WTC11 (cell line): ENCODE results near the gene TLK1. TPM values are rescaled to one million over a fixed set of nuclear protein-coding genes. Genes with fewer than 3 reads are reported as not detected.

Source experiments
- ATAC-seq: fragments of 200-7000 bp; cut with Tn5 transposase; 2 replicates; pipeline ENCODE4 v1.10.0; 2021; ENCODE audit warnings: mild to moderate bottlenecking, moderate library complexity
- CTCF ChIA-PET: fragments of 300-600 bp; sonication (Branson Sonifier 250); formaldehyde crosslinking; loops from one replicate; lab custom pipeline; 2021; ENCODE audit warnings: antibody characterized with exemption; lab: Charles Lee
- POLR2A ChIA-PET: fragments of 350-600 bp; sonication (Branson Sonifier 250); formaldehyde crosslinking; loops from one replicate; lab custom pipeline; 2021; ENCODE audit warnings: antibody characterized with exemption; lab: Charles Lee
- DNase-seq: peaks from one replicate; pipeline ENCODE4 v3.0.0; 2021; ENCODE audit warnings: low spot score
- H3K27ac Mint-ChIP-seq: 2 replicates; pipeline ENCODE4 v1.8.0; 2021; ENCODE audit warnings: mixed read lengths
- H3K27me3 Mint-ChIP-seq: 2 replicates; pipeline ENCODE4 v1.8.0; 2021; ENCODE audit warnings: low read depth, mild to moderate bottlenecking, moderate library complexity, mixed read lengths
- H3K36me3 Mint-ChIP-seq: 2 replicates; pipeline ENCODE4 v1.8.0; 2021; ENCODE audit warnings: mixed read lengths
- H3K4me1 Mint-ChIP-seq: 2 replicates; pipeline ENCODE4 v1.8.0; 2022; ENCODE audit warnings: mixed read lengths
- H3K4me3 Mint-ChIP-seq: 2 replicates; pipeline ENCODE4 v1.8.0; 2021; ENCODE audit warnings: mild to moderate bottlenecking, moderate library complexity, mixed read lengths
- H3K9me3 Mint-ChIP-seq: 2 replicates; pipeline ENCODE4 v1.8.0; 2021; ENCODE audit warnings: mixed read lengths
- CBFB ChIP-seq: sonication (generic); formaldehyde crosslinking; IDR thresholded peaks from 2 replicates; pipeline ENCODE4 v1.8.1; 2022; ENCODE audit warnings: mild to moderate bottlenecking, low read depth, missing genetic modification reagents
- CREB1 ChIP-seq: sonication (generic); formaldehyde crosslinking; IDR thresholded peaks from 2 replicates; pipeline ENCODE4 v1.8.0; 2023; ENCODE audit warnings: mild to moderate bottlenecking, missing genetic modification reagents
- EMX1 ChIP-seq: fragments of 250-450 bp; sonication (Bioruptor Pico); IDR thresholded peaks from 2 replicates; pipeline ENCODE4 v1.8.0; 2021; ENCODE audit warnings: mild to moderate bottlenecking
- MXD4 ChIP-seq: fragments of 250-450 bp; sonication (Bioruptor Pico); IDR thresholded peaks from 2 replicates; pipeline ENCODE4 v1.8.0; 2021; ENCODE audit warnings: mild to moderate bottlenecking, moderate library complexity, borderline replicate concordance
- MYBL2 ChIP-seq: sonication (generic); formaldehyde crosslinking; IDR thresholded peaks from 2 replicates; pipeline ENCODE4 v1.8.1; 2023; ENCODE audit warnings: mild to moderate bottlenecking, moderate library complexity, missing genetic modification reagents
- NFYB ChIP-seq: sonication (generic); formaldehyde crosslinking; conservative IDR thresholded peaks from 2 replicates; pipeline ENCODE4 v1.8.0; 2022; ENCODE audit warnings: low read depth, missing genetic modification reagents
- NR1H2 ChIP-seq: sonication (generic); formaldehyde crosslinking; IDR thresholded peaks from 2 replicates; pipeline ENCODE4 v1.9.0; 2021; ENCODE audit warnings: mild to moderate bottlenecking, moderate library complexity, missing genetic modification reagents
- NR3C1 ChIP-seq: sonication (generic); formaldehyde crosslinking; conservative IDR thresholded peaks from 2 replicates; pipeline ENCODE4 v1.8.1; 2023; ENCODE audit warnings: low read depth, mild to moderate bottlenecking, missing genetic modification reagents
- PRRX2 ChIP-seq: fragments of 250-450 bp; sonication (Bioruptor Pico); IDR thresholded peaks from 2 replicates; pipeline ENCODE4 v1.8.0; 2021; ENCODE audit warnings: mild to moderate bottlenecking
- RELA ChIP-seq: sonication (generic); formaldehyde crosslinking; IDR thresholded peaks from 2 replicates; pipeline ENCODE4 v1.8.1; 2022; ENCODE audit warnings: missing genetic modification reagents, mild to moderate bottlenecking, borderline replicate concordance
- ZNF121 ChIP-seq: sonication (generic); formaldehyde crosslinking; IDR thresholded peaks from 2 replicates; pipeline ENCODE4 v1.8.0; 2023; ENCODE audit warnings: missing genetic modification reagents
- ZNF416 ChIP-seq: fragments of 250-450 bp; sonication (Bioruptor Pico); IDR thresholded peaks from 2 replicates; pipeline ENCODE4 v1.9.0; 2021; ENCODE audit warnings: mild to moderate bottlenecking, inconsistent platforms
- ZNF671 ChIP-seq: fragments of 250-450 bp; sonication (Bioruptor Pico); IDR thresholded peaks from 2 replicates; pipeline ENCODE4 v1.8.0; 2021; ENCODE audit warnings: mild to moderate bottlenecking
- total RNA-seq: library from RNA; stranded (reverse); gene quantifications from 3 replicates; pipeline ENCODE4 v1.2.3, GENCODE V29; 2021
- TF ChIP-seq, protein P1 (sequence below): sonication (generic); formaldehyde crosslinking; IDR thresholded peaks from 2 replicates; pipeline ENCODE4 v1.8.0; 2023; ENCODE audit warnings: mild to moderate bottlenecking, missing genetic modification reagents
- TF ChIP-seq, protein P2 (sequence below): fragments of 250-450 bp; sonication (Bioruptor Pico); IDR thresholded peaks from 2 replicates; pipeline ENCODE4 v2.1.2; 2022; ENCODE audit warnings: mild to moderate bottlenecking, moderate library complexity
- TF ChIP-seq, protein P3 (sequence below): sonication (generic); formaldehyde crosslinking; IDR thresholded peaks from 2 replicates; pipeline ENCODE4 v1.8.1; 2023; ENCODE audit warnings: mild to moderate bottlenecking, moderate library complexity, missing genetic modification reagents
- TF ChIP-seq, protein P4 (sequence below): sonication (generic); formaldehyde crosslinking; IDR thresholded peaks from 2 replicates; pipeline ENCODE4 v1.8.1; 2023; ENCODE audit warnings: mild to moderate bottlenecking, missing genetic modification reagents, moderate library complexity
- TF ChIP-seq, protein P5 (sequence below): sonication (generic); formaldehyde crosslinking; IDR thresholded peaks from 2 replicates; pipeline ENCODE4 v1.8.1; 2023; ENCODE audit warnings: mild to moderate bottlenecking, missing genetic modification reagents
- TF ChIP-seq, protein P6 (sequence below): sonication (generic); formaldehyde crosslinking; conservative IDR thresholded peaks from 2 replicates; pipeline ENCODE4 v1.8.1; 2023; ENCODE audit warnings: mild to moderate bottlenecking, low read depth, missing genetic modification reagents, moderate library complexity

Gene TLK1
- total RNA-seq, 1 experiment from 2014 or later: 91.1 TPM

DNA sequence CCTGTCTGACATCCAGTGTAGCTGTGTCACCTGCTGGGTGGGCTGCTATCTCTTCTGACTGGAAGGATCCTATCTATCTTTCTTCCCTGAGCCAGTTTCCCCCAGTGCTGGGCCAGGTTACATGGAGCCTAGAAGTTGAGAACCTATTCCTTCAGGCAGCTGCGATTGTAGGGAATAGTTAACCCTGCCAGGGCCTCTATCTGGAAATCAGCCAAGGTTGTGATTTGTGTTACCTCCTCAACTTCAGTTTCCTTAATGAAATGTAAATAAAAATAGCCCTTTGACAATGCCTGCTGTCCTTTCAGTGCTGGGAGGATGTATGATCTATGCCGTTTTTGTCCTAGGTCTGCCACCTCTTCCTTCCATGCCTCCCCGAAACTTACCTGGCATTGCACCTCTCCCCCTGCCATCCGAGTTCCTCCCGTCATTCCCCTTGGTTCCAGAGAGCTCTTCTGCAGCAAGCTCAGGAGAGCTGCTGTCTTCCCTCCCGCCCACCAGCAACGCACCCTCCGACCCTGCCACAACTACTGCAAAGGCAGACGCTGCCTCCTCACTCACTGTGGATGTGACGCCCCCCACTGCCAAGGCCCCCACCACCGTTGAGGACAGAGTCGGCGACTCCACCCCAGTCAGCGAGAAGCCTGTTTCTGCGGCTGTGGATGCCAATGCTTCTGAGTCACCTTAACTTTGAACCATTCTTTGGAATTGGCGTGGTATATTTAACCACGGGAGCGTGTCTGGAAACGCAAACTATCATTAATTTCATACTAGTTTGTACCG, 195.1 kb downstream of the TLK1 start (continued):
- TF ChIP-seq, protein P1, sequence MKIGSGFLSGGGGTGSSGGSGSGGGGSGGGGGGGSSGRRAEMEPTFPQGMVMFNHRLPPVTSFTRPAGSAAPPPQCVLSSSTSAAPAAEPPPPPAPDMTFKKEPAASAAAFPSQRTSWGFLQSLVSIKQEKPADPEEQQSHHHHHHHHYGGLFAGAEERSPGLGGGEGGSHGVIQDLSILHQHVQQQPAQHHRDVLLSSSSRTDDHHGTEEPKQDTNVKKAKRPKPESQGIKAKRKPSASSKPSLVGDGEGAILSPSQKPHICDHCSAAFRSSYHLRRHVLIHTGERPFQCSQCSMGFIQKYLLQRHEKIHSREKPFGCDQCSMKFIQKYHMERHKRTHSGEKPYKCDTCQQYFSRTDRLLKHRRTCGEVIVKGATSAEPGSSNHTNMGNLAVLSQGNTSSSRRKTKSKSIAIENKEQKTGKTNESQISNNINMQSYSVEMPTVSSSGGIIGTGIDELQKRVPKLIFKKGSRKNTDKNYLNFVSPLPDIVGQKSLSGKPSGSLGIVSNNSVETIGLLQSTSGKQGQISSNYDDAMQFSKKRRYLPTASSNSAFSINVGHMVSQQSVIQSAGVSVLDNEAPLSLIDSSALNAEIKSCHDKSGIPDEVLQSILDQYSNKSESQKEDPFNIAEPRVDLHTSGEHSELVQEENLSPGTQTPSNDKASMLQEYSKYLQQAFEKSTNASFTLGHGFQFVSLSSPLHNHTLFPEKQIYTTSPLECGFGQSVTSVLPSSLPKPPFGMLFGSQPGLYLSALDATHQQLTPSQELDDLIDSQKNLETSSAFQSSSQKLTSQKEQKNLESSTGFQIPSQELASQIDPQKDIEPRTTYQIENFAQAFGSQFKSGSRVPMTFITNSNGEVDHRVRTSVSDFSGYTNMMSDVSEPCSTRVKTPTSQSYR (CRISPR knock-in tag): no peak
- TF ChIP-seq CBFB (CRISPR knock-in tag) (no peak), ZNF121 (no peak)
- TF ChIP-seq, protein P2, sequence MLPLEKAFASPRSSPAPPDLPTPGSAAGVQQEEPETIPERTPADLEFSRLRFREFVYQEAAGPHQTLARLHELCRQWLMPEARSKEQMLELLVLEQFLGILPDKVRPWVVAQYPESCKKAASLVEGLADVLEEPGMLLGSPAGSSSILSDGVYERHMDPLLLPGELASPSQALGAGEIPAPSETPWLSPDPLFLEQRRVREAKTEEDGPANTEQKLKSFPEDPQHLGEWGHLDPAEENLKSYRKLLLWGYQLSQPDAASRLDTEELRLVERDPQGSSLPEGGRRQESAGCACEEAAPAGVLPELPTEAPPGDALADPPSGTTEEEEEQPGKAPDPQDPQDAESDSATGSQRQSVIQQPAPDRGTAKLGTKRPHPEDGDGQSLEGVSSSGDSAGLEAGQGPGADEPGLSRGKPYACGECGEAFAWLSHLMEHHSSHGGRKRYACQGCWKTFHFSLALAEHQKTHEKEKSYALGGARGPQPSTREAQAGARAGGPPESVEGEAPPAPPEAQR (CRISPR knock-in tag): no peak

DNA sequence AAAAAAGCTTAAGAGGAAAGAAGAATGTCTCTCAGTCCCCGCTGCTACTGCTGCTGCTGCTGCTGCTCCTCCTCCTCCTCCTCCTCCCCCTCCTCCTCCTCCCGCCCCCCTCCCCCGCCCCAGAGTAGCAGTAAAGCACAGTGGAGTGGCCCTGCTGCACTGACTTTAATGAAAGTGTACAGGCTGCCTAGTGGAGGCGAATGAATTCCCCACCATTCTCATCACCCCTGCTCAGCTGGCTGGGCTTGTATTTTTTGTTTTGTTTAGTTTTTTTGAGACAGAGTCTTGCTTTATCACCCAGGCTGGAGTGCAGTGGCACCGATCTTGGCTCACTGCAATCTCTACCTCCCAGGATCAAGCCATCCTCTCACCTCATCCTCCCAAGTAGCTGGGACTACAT, 197.3 kb downstream of the TLK1 start:
- no peaks in the 10 kb centered on the region for H3K9me3 Mint-ChIP-seq
- peaks cover 74% of the 10 kb centered on the region for H3K36me3 Mint-ChIP-seq
- peaks cover 3% of the 10 kb centered on the region; the same call in 1 of the 2 replicates for H3K4me1 Mint-ChIP-seq
- ChIA-PET POLR2A (no interaction called here), CTCF (interaction anchor here (0.6 to 1.1 kb wide), 2 partner anchors 9 to 40 kb away, joined by 3 to 7 read pairs; no protein-coding TSS in a partner anchor)
- ATAC-seq (no peak), DNase-seq (no peak)
- TF ChIP-seq CREB1 (CRISPR knock-in tag): no peak
- TF ChIP-seq MXD4 (CRISPR knock-in tag): no peak
- TF ChIP-seq MYBL2 (CRISPR knock-in tag): no peak
- TF ChIP-seq NR1H2: no peak
- no peak for TF ChIP-seq NR3C1 (CRISPR knock-in tag)
- H3K27me3 Mint-ChIP-seq: no peaks in the 10 kb centered on the region
- H3K27ac Mint-ChIP-seq: no peak overlapping the region
- no peak overlapping the region for H3K4me3 Mint-ChIP-seq

DNA sequence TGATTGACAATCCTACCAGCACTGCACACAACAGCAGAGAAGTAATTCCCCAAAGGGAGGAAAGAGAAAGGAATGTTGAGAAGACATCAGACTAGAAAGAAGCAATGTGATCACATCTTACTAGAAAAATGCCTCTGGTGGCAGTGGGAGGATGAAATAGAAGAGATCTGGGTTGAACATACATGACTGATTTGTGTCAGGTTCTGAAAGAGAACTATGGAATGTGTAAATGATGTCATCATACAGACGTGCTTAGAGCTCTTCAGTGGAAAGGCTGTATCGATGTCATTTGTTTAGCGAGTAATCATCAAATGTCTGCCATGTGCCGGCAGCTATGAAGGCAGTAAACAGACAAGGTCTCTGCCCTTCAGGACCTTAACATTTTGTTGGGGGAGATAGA, 206.8 kb downstream of the TLK1 start:
- DNase-seq (no peak), ATAC-seq (no peak)
- POLR2A ChIA-PET: no interaction called here
- Mint-ChIP-seq H3K27me3 (no peaks in the 10 kb centered on the region), H3K36me3 (peaks cover 80% of the 10 kb centered on the region), H3K27ac (no peak overlapping the region), H3K4me3 (no peak overlapping the region), H3K9me3 (no peaks in the 10 kb centered on the region), H3K4me1 (no peaks in the 10 kb centered on the region)
- CTCF ChIA-PET: no interaction called here
- no peak for TF ChIP-seq PRRX2 (CRISPR knock-in tag)
- no peak for TF ChIP-seq ZNF671 (CRISPR knock-in tag)
- TF ChIP-seq NFYB: no peak
- no peak for TF ChIP-seq RELA
- TF ChIP-seq, protein P3, sequence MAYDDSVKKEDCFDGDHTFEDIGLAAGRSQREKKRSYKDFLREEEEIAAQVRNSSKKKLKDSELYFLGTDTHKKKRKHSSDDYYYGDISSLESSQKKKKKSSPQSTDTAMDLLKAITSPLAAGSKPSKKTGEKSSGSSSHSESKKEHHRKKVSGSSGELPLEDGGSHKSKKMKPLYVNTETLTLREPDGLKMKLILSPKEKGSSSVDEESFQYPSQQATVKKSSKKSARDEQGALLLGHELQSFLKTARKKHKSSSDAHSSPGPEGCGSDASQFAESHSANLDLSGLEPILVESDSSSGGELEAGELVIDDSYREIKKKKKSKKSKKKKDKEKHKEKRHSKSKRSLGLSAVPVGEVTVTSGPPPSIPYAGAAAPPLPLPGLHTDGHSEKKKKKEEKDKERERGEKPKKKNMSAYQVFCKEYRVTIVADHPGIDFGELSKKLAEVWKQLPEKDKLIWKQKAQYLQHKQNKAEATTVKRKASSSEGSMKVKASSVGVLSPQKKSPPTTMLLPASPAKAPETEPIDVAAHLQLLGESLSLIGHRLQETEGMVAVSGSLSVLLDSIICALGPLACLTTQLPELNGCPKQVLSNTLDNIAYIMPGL (CRISPR knock-in tag): no peak
- no peak for TF ChIP-seq EMX1 (CRISPR knock-in tag)
- TF ChIP-seq, protein P4, sequence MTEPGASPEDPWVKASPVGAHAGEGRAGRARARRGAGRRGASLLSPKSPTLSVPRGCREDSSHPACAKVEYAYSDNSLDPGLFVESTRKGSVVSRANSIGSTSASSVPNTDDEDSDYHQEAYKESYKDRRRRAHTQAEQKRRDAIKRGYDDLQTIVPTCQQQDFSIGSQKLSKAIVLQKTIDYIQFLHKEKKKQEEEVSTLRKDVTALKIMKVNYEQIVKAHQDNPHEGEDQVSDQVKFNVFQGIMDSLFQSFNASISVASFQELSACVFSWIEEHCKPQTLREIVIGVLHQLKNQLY (CRISPR knock-in tag): no peak
- TF ChIP-seq, protein P5, sequence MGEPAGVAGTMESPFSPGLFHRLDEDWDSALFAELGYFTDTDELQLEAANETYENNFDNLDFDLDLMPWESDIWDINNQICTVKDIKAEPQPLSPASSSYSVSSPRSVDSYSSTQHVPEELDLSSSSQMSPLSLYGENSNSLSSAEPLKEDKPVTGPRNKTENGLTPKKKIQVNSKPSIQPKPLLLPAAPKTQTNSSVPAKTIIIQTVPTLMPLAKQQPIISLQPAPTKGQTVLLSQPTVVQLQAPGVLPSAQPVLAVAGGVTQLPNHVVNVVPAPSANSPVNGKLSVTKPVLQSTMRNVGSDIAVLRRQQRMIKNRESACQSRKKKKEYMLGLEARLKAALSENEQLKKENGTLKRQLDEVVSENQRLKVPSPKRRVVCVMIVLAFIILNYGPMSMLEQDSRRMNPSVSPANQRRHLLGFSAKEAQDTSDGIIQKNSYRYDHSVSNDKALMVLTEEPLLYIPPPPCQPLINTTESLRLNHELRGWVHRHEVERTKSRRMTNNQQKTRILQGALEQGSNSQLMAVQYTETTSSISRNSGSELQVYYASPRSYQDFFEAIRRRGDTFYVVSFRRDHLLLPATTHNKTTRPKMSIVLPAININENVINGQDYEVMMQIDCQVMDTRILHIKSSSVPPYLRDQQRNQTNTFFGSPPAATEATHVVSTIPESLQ (CRISPR knock-in tag): no peak
- TF ChIP-seq CBFB (CRISPR knock-in tag): no peak
- TF ChIP-seq ZNF416 (CRISPR knock-in tag): no peak
- TF ChIP-seq, protein P6, sequence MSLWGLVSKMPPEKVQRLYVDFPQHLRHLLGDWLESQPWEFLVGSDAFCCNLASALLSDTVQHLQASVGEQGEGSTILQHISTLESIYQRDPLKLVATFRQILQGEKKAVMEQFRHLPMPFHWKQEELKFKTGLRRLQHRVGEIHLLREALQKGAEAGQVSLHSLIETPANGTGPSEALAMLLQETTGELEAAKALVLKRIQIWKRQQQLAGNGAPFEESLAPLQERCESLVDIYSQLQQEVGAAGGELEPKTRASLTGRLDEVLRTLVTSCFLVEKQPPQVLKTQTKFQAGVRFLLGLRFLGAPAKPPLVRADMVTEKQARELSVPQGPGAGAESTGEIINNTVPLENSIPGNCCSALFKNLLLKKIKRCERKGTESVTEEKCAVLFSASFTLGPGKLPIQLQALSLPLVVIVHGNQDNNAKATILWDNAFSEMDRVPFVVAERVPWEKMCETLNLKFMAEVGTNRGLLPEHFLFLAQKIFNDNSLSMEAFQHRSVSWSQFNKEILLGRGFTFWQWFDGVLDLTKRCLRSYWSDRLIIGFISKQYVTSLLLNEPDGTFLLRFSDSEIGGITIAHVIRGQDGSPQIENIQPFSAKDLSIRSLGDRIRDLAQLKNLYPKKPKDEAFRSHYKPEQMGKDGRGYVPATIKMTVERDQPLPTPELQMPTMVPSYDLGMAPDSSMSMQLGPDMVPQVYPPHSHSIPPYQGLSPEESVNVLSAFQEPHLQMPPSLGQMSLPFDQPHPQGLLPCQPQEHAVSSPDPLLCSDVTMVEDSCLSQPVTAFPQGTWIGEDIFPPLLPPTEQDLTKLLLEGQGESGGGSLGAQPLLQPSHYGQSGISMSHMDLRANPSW (CRISPR knock-in tag): no peak
- TF ChIP-seq, protein P2 (CRISPR knock-in tag): no peak
